CD4-positive, alpha-beta T cell treated with Interleukin-6 for 4 hours (primary cell): ENCODE data around the gene JAKMIP3.

Source experiments
- DNase-seq: peaks from one replicate; pipeline ENCODE4 v3.0.0-alpha.2; 2020; ENCODE audit warnings: mixed read lengths

The JAKMIP3 gene

GRCh38 chr10:132065491-132066105 is at the start of gene JAKMIP3:
Gene JAKMIP3 (plus strand): TSS chr10:132065946. CDS start chr10:132104809, 38,863 bp downstream.
- DNase-seq = no peak

- no peak for DNase-seq
Observed at GRCh38 chr10:132016514-132016913, 49.2 kb upstream of the JAKMIP3 start.

- no peak for DNase-seq
Observed at GRCh38 chr10:132018446-132018845, 47.3 kb upstream of the JAKMIP3 start.

GRCh38 chr10:132019366-132019765 is 46.4 kb upstream of the JAKMIP3 start:
- no peak for DNase-seq

GRCh38 chr10:132020456-132020855 is 45.3 kb upstream of the JAKMIP3 start:
- no peak for DNase-seq

- DNase-seq = no peak
Observed at GRCh38 chr10:132021046-132021445, 44.7 kb upstream of the JAKMIP3 start.

- no peak for DNase-seq
Observed at GRCh38 chr10:132021504-132022143, 44.1 kb upstream of the JAKMIP3 start.

- DNase-seq = no peak
Observed at GRCh38 chr10:132022241-132022640, 43.5 kb upstream of the JAKMIP3 start.

GRCh38 chr10:132023092-132023811 is 42.5 kb upstream of the JAKMIP3 start:
- DNase-seq = peak; percentile 85

GRCh38 chr10:132027423-132027983 is 38.2 kb upstream of the JAKMIP3 start:
- no peak for DNase-seq

GRCh38 chr10:132028706-132029105 is 37.0 kb upstream of the JAKMIP3 start:
- no peak for DNase-seq

GRCh38 chr10:132030898-132031463 is 34.8 kb upstream of the JAKMIP3 start:
- DNase-seq = no peak

GRCh38 chr10:132033632-132034031 is 32.1 kb upstream of the JAKMIP3 start:
- no peak for DNase-seq

- DNase-seq = no peak
Observed at GRCh38 chr10:132035476-132035875, 30.3 kb upstream of the JAKMIP3 start.

- no peak for DNase-seq
Observed at GRCh38 chr10:132036153-132036886, 29.4 kb upstream of the JAKMIP3 start.

GRCh38 chr10:132036887-132037675 is 28.7 kb upstream of the JAKMIP3 start:
- no peak for DNase-seq

- no peak for DNase-seq
Observed at GRCh38 chr10:132037676-132037975, 28.1 kb upstream of the JAKMIP3 start.

GRCh38 chr10:132039371-132039770 is 26.4 kb upstream of the JAKMIP3 start:
- no peak for DNase-seq

GRCh38 chr10:132040046-132040445 is 25.7 kb upstream of the JAKMIP3 start:
- DNase-seq = no peak

GRCh38 chr10:132041340-132041739 is 24.4 kb upstream of the JAKMIP3 start:
- DNase-seq = no peak

GRCh38 chr10:132043861-132044695 is 21.7 kb upstream of the JAKMIP3 start:
- DNase-seq = no peak
